MM.1S (cell line): ENCODE results near the gene RAB44.

ENCODE experiments used
- EZH2 ChIP-seq: fragments of 300-600 bp; sonication (generic); optimal IDR thresholded peaks from 2 replicates; pipeline ENCODE3; 2017; ENCODE audit warnings: low read depth, mild to moderate bottlenecking, antibody characterized with exemption, low read length, mixed read lengths
- EZH2phosphoT487 ChIP-seq: fragments of 300-600 bp; sonication (generic); IDR thresholded peaks from 2 replicates; pipeline ENCODE4 v1.6.1; 2018; ENCODE audit warnings: antibody characterized with exemption, low read length
- TF ChIP-seq, protein P1 (sequence below): fragments of 300-600 bp; sonication (generic); IDR thresholded peaks from 2 replicates; pipeline ENCODE4 v1.5.1; 2016; ENCODE audit warnings: antibody characterized with exemption, low read length, mixed read lengths

DNA sequence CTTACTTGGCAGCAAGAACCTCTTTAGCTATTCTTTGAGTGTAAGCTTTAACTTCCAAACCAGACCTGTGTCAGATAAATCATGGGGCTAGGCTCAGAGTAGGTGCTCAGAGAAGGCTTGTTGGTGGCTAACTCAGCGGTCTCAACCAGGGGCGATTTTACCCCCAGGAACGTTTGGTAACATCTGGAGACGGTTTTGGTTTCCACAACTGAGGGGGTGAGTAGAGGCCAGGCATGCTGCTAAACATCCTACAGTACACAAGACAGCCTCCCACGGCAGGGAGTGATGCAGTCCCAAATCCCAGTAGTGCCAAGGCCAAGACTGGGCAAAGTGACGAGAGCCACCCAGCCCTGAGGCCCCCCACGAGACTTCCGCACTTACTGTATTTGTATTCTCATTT, 59.2 kb downstream of the RAB44 start:
- TF ChIP-seq, protein P1, sequence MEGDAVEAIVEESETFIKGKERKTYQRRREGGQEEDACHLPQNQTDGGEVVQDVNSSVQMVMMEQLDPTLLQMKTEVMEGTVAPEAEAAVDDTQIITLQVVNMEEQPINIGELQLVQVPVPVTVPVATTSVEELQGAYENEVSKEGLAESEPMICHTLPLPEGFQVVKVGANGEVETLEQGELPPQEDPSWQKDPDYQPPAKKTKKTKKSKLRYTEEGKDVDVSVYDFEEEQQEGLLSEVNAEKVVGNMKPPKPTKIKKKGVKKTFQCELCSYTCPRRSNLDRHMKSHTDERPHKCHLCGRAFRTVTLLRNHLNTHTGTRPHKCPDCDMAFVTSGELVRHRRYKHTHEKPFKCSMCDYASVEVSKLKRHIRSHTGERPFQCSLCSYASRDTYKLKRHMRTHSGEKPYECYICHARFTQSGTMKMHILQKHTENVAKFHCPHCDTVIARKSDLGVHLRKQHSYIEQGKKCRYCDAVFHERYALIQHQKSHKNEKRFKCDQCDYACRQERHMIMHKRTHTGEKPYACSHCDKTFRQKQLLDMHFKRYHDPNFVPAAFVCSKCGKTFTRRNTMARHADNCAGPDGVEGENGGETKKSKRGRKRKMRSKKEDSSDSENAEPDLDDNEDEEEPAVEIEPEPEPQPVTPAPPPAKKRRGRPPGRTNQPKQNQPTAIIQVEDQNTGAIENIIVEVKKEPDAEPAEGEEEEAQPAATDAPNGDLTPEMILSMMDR, result no peak
- no peak for TF ChIP-seq EZH2
- no peak for TF ChIP-seq EZH2phosphoT487
